Activated CD4-positive, alpha-beta T cell treated with anti-CD3 and anti-CD28 coated beads, Interleukin-2, amount 50 U/mL, for 24 hours (primary cell): ENCODE results near the gene CHRNE.
"Not testable (repeated sequence)": the region's sequence is repeated elsewhere in the genome, so short reads cannot be mapped to it uniquely, and the experiment has no call there.

Experiments used
- DNase-seq, 2 donors: peaks; one replicate each; pipeline ENCODE4 v3.0.0-alpha.2; 2020; ENCODE audit warnings: low read depth in 1 of 2, low spot score in 1 of 2

CHRNE gene

DNA sequence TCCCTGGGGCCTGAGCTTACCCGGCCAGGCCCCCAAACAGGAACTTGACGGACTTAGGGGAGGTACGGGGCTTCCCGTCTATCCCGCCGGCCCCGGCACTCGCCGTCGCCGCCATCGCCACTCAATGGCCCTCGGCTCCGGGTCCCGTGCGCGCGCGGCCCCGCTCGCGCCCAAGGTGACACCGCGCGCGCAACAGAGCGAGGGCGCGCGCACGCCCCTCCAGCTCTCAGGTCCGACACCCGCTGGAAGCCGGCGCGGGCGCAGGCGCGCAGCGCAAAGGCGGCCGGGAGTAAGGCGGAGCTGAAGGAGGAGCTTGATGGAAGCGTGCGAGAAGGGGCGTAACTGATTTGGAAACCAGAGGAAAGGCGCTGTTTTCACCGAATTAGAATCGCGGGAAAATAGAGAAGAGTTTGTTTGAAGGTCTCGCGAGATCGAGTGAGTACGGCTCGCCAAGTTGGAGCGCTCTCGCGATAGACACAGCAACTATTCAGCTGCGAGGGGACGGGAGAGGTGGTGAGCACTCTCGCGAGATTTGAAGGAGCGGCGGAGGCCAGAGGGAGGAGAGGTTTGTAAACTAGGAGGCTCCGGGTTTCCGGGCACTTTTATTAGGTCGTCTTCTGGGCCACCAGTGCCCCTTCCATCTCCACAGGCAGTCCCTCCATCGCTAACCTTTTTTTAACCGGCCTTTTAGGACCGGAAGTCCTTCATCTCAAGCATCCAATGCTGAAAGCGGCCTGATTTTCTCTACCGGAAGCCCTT, 37.1 kb upstream of the CHRNE start, which contains the start of the genes RNF167 and SLC25A11:
TSS of gene RNF167 (plus strand) at position 473 of the 759 bp plus-strand sequence. CDS start 642 bp downstream, outside the sequence.
TSS of gene SLC25A11 (minus strand) at position 251 of the 759 bp plus-strand sequence. CDS start at position 115, 136 bp downstream.
- peak; percentile 80 to 96 for DNase-seq

DNA sequence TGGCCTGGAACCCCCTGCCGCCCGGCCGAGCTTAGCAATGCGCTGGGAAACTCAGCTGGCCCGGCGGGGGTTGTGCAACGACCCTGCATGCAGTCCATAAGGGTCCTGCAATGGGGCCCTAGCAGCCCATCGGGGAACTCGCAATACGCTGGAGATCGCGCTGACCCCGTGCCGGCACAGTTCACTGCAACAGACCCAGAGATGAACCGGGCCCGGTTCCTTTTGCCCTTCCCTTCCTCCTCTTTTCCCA, 36.6 kb upstream of the CHRNE start:
- DNase-seq: no peak

DNA sequence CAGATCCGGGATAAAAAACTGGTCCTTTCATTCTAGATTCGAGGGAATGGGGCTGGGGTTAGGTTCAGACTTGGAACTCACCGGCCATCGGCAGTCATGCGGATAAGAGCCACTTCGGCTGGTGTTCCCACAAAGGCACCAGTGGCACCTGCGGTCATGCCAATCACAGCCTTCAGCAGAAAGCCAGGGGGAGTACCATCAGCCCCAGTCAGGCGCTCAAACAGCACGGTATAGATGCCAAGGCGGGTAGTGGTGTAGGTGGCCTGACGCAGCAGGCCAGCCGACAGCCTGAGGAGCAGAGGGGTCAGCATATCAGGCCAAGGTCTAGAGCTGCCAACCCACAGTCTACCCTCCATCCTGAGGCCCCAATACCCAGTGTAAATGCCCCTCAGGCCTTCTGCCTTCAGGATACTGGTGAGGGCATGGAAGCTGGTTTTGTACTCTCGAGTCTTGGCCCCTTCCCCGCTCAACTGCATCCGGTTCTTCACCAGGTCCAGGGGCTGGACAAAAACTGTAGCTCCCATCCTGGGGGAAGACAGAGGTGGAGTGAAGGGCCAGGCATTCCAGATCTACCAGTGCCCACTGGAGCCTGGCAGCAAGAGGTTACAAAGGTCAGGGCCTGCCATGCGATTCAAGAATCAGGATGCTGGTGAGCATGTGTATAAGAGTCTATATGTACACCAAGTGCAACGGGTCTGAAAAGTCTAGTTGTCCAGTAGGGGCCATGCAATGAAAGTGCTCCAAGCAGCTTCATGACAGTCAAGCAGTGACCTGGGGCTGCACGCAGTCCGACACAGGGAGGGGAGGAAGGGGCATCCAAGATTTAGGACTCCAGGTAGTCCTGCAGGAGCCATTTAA, 36.0 kb upstream of the CHRNE start:
- DNase-seq: no peak

DNA sequence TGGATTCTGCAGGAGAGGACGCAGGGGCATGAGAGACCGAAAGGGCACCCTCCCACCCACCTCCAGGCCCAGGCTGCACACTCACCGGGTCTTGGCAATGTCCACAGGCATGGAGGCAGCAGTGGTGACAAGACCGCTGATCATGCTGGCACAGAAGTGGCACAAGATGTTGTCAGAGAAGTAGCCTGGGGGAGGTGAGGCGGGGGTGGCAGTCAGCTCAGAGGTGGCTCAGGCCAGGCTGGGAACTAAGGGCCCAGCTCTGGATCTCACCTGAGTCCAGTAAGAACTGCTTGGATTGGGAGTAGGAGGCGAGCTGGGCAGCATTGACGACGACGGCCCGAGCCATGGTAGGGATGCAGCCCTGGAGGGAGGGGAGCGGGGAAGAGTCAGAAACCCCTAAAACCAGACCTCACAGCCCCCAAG, 35.2 kb upstream of the CHRNE start:
- no peak for DNase-seq

DNA sequence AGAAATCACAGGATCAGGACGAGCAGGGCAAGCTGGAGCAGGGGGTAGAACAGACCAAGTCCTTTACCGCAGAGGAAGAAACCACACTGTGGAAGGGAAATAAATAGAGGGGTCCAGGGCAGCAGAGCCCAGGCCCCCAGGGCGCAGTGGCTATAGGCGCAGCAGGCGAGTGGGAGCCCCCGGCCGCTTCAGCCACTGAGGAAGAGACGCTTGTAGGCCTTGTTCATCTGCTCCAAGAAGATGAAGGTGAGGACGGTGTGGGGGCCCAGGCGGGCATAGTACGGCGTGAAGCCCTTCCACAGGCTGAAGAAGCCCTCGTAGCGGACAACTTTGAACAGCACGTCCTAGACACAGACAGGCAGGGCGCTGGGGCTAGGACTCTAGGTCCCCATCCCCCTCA, 34.7 kb upstream of the CHRNE start:
- no peak for DNase-seq

DNA sequence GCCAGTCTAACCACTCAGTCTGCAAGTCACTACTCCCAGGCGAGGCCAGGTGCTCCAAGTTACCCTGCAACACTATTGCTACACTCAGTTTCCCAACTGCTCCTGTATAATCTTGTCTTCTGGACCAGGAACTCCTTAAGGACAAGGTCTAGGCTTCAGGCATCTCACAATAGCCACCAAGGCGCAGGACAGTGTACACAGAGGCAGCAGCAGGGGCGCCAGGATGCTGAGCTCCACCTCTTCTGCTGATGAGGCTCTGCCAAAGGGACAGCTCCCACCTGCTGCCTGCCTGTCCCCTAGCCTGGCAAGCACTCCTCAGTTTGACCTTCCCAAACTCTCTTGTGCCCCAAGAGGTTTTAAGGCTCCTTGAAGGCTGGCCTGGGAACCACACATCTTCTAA, 33.5 kb upstream of the CHRNE start:
- DNase-seq: no peak

DNA sequence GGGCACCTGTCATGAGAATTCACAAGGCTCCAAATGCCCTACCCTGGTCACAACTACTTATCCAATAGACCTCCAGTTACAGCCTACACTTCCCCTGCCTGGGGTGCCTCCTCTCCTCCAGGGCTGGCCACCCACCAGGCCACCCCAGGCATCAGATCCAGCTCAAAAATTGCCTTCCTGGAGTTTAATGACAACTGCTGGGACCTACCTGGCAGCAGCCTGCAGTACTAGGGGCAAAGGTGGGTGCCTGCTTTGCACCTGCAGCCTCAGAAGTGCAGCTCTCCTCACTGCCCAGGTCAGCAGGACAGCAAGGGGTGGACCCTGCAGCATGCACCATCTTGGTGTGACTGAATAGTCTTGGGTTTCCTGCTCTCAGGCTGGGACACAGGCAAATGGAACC, 32.8 kb upstream of the CHRNE start:
- no peak for DNase-seq

DNA sequence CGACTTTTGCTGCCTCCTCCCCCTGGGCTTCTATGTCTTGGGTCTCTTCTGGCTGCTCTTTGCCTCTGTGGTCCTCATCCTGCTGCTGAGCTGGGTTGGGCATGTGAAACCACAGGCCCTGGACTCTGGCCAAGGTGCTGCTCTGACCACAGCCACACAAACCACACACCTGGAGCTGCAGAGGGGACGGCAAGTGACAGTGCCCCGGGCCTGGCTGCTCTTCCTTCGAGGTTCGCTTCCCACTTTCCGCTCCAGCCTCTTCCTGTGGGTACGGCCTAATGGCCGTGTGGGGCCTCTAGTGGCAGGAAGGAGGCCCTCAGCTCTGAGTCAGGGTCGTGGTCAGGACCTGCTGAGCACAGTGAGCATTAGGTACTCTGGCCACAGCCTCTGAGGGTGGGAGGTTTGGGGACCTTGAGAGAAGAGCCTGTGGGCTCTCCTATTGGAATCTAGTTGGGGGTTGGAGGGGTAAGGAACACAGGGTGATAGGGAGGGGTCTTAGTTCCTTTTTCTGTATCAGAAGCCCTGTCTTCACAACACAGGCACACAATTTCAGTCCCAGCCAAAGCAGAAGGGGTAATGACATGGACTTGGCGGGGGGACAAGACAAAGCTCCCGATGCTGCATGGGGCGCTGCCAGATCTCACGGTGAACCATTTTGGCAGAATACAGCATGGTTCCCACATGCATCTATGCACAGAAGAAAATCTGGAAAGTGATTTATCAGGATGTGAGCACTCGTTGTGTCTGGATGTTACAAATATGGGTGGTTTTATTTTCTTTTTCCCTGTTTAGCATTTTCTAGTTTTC, 31.5 kb upstream of the CHRNE start:
- DNase-seq: no peak

DNA sequence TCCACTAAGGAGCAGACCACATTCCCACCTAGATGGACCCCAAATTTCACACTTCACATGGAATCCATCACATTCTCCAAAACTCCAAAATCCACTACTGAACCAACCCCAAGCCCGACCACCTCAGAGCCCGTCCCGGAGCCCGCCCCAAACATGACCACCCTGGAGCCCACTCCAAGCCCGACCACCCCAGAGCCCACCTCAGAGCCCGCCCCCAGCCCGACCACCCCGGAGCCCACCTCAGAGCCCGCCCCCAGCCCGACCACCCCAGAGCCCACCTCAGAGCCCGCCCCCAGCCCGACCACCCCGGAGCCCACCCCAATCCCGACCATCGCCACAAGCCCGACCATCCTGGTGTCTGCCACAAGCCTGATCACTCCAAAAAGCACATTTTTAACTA, 30.7 kb upstream of the CHRNE start:
- DNase-seq: no peak

DNA sequence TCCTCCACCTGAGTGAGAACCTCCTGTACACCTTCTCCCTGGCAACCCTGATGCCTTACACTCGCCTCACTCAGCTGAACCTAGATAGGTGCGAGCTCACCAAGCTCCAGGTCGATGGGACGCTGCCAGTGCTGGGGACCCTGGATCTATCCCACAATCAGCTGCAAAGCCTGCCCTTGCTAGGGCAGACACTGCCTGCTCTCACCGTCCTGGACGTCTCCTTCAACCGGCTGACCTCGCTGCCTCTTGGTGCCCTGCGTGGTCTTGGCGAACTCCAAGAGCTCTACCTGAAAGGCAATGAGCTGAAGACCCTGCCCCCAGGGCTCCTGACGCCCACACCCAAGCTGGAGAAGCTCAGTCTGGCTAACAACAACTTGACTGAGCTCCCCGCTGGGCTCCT, 29.9 kb upstream of the CHRNE start:
- DNase-seq: no peak

DNA sequence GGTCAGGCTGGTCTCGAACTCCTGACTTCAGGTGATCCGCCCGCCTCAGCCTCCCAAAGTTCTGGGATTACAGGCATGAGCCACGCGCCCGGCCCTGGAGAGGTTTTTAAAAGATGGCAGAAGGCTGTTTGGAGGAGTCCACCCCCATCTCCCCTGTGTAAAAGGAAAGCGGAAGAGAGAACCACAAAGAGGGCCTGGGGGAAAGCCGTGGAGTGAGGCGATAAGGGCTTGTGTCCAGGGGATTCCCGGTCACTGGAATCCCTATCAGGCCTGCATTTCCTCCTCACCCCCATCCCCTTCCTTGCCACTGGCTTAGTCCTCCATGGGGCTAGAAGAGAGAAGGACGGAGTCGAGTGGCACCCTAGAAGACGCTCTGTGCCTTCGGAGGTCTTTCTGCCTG, 29.1 kb upstream of the CHRNE start, which contains the start of gene GP1BA:
TSS of gene GP1BA (plus strand) at position 315 of the 400 bp plus-strand sequence. CDS start 328 bp downstream, outside the sequence.
- no peak for DNase-seq

DNA sequence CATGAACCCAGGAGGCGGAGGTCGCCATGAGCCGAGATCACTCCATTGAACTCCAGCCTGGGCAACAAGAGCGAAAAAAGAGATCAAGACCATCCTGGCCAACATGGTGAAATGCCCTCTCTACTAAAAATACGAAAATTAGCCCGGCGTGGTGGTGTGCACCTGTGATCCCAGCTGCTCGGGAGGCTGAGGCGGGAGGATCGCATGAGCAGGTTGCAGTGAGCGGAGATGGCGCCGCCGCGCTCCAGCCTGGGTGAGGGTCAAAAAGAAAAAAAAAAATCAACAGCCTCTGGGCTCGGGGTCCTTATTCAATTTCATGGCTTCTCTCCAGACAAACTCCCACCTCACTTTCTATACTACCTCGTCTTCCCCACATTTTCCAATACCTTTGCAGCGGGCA, 26.0 kb upstream of the CHRNE start:
- DNase-seq: no peak

DNA sequence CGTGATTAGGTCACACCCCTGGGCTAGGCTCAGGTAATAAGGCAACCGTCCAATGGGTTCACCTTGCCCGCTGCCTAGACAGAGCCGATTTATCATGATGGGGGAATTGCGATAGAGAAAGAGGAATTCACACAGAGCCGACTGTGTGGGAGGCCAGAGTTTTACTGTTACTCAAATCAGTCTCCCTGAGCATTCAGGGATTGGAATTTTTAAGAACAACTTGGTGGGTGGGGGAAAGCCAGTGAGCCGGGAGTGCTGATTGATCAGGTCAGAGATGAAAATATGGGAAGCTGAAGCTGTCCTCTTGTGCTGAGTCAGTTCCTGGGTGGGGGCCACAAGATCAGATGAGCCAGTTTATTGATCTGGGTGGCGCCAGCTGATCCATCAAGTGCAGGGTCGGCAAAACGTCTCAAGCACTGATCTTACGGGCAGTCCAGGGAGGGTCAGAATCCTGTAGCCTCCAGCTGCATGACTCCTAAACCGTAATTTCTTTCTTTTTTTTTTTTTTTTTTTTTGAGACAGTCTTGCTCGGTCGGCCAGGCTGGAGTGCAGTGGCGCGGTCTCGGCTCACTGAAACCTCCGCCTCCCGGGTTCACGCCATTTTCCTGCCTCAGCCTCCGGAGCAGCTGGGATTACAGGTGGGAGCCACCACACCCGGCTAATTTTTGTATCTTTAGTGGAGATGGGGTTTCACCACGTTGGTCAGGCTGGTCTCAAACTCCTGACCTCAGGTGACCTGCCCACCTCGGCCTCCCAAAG, 23.9 kb upstream of the CHRNE start:
- DNase-seq: not testable (repeated sequence)

DNA sequence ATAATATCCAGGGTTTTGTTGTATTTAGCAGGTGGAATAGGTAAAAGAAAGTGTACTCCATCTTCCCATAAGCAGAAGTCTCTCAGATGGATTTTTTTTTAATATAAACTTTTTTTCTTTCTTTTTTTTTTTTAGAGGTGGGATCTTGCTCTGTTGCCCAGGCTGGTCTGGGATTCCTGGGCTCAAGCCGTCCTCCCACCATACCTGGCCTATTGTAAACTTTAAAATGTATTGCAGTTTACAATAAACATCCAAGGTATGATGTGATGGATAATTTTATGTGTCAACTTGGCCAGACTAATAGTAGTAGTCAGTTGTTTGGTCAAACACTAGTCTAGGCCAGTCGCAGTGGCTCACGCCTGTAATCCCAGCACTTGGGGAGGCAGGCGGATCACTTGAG, 18.4 kb upstream of the CHRNE start:
- DNase-seq: no peak

DNA sequence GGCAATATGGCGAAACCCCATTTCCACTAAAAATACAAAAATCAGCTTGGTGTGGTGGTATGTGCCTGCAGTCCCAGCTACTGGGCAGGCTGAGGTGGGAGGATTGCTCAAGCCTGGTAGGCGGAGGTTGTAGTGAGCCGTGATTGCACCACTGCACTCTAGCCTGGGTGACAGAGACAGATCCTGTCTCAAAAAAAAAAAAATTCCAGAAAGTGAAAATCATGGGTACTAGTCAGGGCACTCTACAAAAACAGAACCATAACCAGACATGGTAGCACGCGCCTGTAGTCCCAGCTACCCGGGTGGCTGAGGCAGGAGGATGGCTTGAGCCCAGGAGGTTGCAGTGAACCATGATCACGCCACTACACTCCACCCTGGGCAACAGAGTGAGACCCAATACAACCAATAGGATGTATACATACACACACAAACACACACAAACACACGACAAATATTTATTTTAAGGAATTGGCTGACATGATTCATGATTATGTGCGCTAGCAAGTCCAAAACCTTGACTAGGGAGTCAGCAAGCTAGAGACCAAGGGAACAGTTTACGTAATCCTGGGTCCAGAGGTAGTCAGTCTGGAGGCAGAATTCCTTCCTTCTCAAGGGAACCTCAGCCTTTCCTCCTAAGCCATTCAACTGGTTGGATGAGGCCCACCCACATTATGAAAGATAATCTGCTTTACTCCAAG, 17.6 kb upstream of the CHRNE start:
- DNase-seq: no peak

DNA sequence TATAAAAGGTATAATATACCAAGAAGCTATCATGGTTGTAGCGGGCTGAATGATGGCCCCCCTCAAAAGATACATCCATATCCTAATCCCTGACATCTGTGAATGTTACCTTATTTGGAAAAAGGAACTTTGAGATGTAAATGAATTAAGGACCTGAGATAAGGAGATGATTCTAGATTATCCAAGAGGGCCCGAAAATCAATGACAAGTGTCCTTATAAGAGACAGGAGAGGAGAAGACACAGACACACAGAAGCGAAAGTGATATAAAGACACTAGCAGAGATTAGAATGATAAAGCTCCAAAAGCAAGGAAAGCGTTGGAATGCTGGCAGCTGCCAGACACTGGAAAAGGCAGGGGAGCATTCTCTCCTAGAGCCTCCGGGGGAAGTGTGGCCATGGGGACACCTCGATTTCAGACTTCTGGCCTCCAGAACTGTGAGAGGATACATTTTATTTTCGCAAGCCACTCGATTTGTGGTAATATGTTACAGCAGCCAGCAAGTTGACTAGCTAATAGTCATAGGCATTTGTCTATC, 16.7 kb upstream of the CHRNE start:
- DNase-seq: no peak

DNA sequence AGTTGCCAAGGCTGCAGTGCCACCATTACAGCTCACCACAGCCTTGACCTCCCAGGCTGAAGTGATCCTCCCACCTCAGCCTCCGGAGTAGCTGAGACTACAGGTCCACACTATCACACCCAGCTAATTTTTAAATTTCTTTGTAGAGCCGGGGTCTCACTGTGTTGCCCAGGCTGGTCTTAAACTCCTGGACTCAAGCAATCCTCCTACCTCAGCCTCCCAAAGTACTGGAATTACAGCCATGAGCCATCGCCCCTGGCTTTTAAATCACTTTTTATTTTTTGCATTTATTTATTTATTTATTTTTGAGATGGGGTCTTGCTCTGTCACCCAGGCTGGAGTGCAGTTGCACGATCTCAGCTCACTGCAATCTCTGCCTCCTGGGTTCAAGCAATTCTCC, 11.7 kb upstream of the CHRNE start:
- not testable (repeated sequence) for DNase-seq

DNA sequence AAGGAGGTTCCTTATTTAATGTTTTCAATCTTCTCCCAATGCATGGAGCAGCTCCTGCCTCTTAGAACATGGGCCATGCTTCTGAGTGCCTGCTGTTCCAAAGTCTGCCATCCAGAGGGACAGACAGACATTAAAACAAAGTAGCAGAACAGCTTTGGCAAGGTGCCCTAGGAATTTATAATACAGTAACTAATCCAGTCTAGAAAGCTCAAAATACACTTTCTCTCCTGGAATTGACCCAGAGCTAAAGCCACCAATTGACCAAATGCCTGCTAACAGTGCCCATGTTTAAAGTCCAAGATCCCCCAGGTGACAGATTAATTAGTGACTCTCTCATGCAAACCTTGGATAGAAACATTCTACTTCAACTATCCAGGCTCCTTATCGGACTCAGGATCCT, 11.1 kb upstream of the CHRNE start:
- DNase-seq: no peak

DNA sequence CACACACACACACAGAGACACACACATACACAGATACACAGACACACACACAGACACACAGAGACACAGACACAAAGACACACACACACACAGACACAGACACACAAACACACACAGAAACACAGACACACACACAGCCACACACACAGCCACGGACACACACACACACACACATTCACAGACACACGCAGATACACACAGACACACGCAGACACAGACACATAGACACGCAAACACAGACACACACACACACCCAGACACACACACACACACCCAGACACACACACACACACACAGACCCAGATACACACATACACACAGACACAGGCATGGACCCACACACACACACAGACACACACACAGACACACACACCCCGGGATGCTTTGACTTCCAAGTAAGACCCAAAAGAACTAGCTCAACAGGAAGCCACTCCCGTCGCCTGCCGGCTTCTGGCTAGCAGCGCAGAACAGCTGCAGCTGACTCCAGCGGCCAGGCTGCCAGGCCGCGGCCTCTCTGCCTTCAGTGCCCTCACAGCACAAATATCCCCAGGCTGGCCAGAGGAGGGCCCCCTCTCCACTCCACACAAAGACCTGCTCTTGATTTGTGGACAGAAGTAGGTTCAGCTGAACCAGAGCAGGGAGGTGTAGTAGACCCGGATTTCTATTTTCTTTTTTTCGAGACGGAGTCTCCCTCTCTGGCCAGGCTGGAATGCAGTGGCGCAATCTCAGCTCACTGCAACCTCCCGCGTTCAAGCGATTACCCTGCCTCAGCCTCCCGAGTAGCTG, 6.0 kb upstream of the CHRNE start:
- DNase-seq: peak; percentile 31 to 57
